ENCODE results near the gene GNAI3.

DNA sequence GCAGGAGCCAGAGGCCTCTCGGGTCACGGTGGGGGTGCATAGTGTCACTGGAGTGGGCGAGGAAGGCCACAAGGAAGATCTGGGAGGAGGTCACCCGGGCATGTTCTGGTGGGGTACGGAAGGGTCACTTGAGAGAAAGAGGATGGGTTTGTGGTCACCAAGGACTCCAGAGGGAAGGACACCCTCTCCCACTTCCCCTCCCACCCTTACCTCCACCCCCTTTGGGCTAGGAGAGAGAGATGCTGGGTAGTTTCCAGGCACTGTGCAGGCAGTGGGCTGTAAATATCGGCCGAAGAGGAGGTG is 39.6 kb upstream of the GNAI3 start:
- TF ChIP-seq, protein P1, sequence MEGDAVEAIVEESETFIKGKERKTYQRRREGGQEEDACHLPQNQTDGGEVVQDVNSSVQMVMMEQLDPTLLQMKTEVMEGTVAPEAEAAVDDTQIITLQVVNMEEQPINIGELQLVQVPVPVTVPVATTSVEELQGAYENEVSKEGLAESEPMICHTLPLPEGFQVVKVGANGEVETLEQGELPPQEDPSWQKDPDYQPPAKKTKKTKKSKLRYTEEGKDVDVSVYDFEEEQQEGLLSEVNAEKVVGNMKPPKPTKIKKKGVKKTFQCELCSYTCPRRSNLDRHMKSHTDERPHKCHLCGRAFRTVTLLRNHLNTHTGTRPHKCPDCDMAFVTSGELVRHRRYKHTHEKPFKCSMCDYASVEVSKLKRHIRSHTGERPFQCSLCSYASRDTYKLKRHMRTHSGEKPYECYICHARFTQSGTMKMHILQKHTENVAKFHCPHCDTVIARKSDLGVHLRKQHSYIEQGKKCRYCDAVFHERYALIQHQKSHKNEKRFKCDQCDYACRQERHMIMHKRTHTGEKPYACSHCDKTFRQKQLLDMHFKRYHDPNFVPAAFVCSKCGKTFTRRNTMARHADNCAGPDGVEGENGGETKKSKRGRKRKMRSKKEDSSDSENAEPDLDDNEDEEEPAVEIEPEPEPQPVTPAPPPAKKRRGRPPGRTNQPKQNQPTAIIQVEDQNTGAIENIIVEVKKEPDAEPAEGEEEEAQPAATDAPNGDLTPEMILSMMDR (IDR thresholded peaks at IDR 0.05): no peak
- TF ChIP-seq POLR2AphosphoS5 (IDR thresholded peaks at IDR 0.05): no peak

Measured in esophagus muscularis mucosa (tissue), 3 donors.